ENCODE results near the gene SLC25A5.
"Not testable (repeated sequence)": the region's sequence is repeated elsewhere in the genome, so short reads cannot be mapped to it uniquely, and the experiment has no call there.

Gene SLC25A5

DNA sequence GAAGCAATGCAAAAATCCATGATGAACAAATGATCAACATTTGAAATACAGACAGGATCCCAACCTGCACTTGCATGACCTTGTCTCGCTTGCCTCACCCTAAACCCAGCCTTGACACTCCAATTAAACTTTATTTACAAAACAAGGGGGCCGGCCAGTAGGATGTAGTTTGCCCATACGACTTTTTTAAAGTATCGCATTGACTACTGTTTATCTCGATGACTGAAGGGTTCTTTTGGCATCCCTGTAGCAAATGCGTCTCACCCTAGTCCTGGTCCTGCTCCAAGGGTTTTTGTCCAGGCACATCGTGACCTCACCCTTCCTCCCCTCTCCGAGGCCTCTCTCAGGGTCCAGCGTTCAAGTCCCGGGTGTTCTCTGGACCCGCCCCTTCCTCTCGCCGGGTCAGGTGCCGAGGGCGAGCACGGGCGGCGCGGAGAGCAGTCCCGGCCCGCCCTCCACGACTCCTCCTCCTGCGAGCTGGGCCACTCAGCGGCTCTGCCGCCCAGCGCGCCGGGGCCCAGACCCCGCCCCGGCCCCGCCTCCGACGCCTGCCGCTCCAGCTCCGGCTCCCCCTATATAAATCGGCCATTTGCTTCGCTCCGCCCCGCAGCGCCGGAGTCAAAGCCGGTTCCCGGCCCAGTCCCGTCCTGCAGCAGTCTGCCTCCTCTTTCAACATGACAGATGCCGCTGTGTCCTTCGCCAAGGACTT, at the start of gene SLC25A5:
SLC25A5 (plus strand) TSS at position 603 of the 709 bp plus-strand sequence; CDS start at position 675, 72 bp downstream.
- peak; percentile 95 for DNase-seq

DNA sequence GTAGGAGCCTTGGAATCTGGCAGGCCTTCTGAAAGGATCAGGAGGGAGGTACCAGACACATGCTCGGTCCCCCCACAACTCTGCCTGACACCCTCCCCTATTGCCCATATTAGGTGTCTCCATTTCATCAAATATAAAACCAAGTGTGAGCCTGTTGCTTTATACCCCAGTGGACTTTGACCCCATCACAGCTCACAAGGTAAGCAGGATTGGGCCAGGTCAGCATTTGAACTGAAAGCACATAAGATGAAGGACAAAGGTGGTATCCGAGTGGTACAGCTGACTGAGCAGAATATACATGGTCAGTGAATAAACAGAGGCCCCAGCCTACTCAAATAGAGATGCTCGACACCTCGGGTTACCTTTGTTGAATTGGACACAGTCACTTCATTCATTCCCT, 49.1 kb upstream of the SLC25A5 start:
- peak; percentile 74 for DNase-seq

DNA sequence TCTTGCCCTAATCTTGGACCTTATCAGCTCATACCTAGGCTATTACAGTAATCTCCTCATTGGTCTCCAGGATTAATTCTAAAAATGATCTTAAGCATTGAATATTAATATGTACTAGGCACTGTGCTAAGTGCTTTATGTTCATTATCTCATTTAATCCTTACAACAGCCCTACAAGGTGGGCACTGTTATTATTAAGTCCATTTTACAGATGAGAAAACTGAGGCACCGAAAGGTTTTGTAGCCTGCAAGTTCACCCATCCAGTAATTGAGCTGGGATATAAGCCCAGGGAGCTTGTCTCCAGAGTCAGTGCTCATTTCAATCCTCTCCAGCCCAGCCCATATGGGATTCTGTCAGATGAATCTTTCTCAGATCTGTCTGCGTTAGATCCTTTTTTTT, 48.3 kb upstream of the SLC25A5 start:
- no peak for DNase-seq

DNA sequence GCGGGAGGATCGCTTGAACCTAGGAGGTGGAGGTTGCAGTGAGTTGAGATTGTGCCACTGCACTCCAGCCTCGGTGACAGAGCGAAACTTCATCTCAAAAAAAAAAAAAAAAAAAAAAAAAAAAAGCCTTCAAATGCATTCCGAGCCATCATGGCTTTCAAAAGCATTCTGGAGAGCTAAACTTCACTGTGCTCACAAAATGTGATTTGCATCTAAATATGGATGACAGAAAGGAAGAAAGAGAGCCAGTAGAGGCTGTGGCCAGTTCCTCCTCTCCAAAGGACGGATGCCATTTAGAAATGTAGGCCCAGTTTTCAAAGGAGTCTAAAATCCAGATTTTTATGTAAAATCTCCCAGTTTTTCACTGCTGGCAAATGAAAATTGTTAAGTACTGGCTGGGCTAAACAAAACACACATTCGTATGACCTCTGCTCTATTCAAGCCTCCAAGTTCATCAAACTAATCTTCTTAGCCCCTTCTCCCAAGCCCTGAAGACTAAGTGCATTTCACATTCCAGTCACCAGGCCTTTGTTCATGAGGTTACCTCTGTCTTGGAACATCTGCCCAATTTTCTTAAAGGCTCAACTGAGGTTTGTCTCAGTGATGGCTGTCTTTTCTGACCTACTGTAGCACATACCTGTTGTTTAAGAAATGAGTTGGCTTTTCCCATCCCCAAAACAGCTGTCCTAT, 47.1 kb upstream of the SLC25A5 start:
- DNase-seq, result no peak

DNA sequence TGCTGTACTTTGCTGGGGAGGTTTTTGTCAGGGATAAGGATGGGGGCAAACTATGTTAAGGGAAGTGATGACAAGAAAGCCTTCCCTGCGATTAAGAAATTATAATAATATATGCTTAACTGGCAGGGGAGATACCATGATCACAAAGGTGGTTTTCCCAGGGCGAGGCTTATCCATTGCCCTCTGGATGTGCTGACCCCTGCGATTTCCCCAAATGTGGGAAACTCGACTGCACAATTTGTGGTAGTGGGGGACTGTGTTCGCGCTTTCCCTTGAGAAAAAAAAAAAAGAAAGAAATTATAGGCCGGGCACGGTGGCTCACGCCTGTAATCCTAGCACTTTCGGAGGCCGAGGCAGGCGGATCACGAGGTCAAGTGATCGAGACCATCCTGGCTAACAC, 44.6 kb upstream of the SLC25A5 start:
- DNase-seq, result no peak

DNA sequence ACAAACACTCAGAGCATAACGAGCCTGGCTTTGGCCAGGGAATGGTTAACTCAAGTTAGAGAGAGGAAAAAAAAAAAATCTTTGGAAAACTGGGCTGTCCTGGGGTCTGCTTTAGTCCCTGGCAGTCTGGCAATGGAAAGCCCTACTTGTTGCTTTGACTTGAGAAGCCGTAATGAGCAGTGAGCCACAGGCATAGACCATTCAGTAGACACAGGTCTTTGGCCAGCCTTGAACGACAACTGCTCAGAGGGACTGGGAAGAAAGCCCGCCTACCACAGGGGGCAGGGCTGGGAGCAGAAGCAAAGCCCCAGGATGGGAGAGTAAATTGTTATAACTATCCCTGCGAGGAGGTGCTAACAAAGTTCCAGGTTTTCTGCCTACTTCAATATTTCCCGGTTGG, 43.2 kb upstream of the SLC25A5 start:
- DNase-seq, result no peak

DNA sequence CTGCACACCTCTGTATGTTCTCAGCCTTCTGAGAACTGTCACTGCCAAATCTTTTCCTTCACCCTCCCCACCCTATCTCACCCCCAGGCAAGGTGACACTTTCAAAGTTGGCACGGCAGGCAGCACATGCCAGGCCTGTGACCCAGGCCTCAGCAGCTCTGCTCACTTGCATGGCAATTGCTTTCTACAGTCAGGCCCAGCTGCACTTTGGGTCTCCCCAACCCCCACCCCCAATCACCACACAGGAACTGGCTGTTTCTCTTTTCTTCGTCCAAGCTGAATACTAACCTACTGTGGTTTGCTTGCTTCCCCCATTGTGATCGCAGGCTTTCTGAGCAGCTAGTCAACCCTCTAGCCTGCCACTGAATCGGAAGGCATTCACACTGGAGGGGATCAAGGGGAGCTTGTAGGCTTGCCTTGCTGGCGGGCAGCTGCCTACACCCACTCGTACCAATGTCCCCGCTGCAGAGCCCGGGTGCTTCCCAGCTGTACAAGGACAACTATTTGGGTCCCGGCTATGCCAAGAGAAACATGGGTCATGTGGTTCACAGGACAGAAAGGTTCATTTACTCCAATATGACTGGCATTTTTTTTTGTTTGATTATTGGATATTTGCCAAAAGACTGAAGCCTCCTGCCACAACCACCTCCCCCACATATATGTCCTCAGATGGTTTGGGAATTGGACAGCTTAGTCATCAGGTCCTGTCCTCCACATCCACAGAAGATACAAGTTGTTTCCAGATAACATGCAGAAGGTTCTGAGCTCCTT, 41.0 kb upstream of the SLC25A5 start:
- peak; percentile 9 for DNase-seq

DNA sequence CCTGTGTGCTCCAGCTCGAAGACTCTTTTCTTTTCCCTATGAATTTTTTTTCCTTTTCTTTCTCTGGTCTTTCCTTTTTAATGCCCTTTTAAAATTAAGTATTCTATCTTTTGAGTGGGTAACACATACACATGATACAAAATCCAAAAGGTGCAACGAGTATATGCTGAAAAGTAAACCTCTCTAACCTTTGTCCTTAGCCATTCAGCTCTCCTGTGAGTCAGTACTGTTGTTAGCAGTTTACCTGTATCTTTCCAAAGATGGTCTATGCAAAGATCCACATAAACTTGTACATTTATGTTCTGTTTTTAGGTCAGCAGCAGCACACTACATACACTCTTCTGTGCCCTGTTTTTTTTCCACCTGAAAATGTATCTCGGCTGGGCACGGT, 40.5 kb upstream of the SLC25A5 start:
- DNase-seq, result no peak

DNA sequence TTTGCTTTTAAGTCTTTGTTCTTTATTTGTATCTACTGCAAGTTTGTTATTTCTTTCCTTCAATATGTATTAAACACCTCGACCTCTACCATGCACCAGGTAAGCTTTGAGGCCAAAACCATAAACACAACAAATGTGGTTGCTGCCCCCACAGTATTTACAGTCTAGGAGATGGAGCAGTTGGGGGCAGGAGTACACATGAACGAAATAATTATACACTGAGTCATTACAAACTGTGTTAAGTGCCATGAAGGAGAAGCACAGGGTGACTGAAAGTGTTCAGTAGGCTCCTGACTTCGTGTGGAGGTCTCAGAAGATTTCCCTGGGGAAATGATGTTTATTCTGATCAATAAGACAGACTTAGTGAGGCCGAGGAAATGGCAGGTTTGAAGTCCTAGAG, 38.8 kb upstream of the SLC25A5 start:
- DNase-seq, result no peak

DNA sequence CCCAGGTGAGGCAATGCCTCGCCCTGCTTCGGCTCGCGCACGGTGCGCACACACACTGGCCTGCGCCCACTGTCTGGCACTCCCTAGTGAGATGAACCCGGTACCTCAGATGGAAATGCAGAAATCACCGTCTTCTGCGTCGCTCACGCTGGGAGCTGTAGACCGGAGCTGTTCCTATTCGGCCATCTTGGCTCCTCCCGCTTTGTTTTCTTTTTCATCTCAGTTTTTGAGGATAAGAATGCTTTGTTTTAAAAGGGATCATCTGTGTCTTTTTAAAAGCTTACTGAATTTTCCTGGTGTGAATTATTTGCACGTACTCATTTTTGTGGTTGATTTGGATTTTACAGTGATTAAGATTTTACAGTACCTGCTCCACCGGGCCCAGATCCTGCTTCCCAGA, 26.9 kb upstream of the SLC25A5 start:
- DNase-seq, result not testable (repeated sequence)

DNA sequence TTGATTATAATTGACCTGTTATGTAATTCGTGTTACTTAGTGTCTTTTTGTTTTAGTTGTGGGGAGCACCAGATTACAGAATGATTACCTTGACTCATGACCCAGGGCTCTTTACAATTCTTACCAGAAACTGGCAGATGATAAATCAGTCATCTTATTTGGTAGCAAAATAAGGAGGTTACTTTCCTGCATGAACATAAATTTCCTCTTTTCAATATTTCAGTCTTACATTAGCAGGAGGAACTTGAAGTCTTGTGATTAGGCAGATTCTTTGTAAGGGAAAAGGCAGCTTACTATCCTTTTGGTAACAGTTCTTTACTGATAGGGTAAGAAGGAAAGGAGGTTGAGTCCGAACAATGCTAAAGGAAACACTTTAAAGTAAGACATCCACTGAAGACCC, 26.0 kb upstream of the SLC25A5 start:
- DNase-seq, result no peak

DNA sequence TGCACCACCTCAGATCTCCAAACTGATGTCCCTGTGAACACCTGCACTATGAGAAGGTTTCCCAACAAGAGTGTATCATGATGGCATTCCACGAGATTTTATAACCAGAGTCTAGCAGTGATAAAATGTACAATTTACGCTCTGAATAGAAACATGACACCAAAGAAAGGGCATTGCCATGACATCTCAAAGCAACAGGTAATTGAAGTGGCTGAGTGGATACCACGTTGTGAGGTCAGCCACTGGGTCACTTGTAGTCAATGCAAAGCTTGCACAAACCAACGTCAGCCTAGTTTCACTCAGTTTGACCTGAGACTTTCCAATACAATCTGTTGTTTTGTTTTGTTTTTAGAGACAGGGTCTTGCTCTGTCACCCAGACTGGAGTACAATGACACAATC, 15.0 kb upstream of the SLC25A5 start:
- no peak for DNase-seq

DNA sequence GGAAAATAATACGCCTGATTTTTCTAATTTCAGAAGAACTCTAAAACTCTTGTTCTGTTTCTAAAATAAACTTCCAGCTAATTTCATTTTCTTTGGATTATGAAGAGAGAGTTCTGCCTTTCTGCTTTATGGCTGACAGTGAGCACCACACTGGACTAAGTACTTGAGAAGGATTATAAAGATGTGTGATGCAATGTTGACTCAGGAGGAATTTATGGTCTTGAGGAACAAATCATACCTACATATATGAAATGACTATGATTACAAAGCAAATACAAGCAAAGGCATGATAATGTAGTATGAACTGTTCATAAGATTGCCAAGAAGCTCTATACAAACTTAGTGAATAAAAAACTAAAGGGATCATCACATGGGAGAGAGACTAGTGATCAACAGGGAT, 13.0 kb upstream of the SLC25A5 start:
- peak; percentile 17 for DNase-seq

DNA sequence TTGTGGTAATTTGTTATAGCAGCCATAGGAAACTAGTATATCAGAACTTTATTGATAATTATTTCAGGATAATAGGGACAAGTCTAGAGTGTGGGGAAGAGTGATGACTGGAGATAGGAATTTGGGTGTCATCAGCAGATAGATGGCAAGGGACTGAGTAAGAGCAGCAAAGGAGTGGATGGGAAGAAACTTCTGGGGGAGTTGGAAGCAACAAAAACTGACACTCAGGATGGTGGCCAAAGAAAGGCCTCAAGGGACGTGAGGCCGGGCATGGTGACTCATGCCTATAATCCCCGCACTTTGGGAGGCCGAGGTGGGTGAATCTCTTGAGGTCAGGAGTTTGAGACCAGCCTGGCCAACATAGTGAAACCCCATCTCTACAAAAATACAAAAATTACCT, 9.1 kb upstream of the SLC25A5 start:
- no peak for DNase-seq

DNA sequence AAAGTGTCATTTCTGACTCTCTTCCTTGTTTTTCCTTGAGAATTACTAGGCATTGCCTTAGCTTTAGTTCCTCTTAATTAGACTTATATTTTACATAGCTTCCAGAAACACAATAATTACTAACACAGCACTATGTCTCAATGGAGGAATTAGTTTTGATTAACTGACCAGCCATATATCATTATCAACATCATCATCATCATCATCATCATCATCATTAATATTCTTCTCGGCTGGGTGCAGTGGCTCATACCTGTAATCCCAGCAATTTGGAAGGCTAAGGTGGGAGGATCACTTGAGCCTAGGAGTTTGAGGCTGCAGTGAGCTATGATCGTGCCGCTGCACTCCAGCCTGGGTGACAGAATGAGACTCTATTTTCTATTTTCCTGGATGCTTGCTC, 2.7 kb upstream of the SLC25A5 start:
- no peak for DNase-seq

DNA sequence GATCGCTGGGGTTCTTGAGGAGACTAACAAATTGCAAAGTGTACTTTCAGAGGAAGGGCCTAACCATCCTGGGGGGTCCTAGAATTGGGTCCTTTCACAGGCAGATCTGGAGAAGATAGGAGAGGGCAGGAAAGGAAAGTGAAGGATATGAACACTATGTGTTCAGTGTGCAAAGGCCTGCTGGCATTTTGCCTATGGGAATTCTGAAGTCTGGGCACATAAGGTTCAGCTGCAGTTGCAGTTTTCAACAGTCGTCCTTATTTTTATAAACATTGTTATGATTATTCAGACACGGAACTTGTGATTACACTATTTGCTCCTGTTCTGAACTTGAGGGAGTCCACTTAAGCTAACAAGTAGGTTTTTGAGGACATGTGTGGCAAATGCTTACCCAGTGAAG, 1.3 kb upstream of the SLC25A5 start:
- no peak for DNase-seq

DNA sequence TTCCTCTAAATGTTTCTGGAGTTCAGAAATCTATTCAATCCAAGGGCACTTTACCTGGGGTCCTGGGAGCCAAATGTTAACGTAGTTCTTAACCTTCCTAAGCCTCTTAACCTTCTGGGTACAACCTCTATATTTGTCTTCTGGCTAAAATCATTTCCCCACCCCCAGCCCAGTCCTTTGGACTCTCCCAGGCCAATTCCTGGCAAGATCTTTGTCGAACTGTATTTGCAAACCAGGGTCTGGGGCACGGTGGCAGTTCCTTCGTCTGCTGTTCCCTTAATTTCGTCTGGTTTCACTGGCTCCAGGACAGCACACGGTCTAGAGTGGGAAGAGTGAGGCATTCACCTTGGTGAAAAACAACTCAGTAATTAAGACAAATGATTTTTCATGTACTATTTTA, 811 bp upstream of the SLC25A5 start:
- DNase-seq, result no peak

DNA sequence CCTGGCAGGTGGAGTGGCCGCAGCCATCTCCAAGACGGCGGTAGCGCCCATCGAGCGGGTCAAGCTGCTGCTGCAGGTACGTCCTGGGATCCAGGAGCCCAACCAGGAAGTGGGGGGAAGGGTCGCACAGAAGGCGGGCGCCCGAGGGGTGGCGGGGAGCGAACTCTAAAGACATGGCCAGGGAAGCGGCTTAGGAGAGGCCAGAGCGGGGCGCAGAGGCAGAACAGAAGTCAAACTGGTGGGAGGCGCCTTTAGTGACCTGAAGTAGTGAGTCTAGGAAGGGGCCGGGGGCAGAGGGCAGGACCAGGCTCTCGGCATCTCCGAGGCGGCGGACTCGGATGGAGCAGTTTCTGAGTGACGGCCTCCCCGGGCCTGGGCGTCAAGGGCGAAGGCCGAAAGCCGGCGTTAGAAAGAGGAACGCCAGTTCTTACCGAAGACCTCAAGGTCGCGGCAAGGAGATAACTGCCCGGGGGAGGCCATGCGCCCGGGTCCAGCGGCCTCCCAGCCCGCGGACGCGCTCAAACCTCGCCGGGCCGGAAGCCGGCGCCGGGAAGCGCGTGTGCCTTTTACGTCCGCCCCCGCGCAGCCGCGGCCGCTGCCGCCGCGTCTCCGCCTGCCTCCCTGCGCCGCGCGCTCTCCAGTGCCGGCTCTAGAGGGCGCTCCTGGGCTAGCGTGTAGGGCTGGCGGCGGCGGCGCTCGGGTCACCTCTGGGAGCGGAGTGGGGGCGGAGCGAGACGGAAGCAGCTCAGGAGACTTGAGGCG, 488 bp downstream of the SLC25A5 start:
- DNase-seq, result peak; percentile 93

DNA sequence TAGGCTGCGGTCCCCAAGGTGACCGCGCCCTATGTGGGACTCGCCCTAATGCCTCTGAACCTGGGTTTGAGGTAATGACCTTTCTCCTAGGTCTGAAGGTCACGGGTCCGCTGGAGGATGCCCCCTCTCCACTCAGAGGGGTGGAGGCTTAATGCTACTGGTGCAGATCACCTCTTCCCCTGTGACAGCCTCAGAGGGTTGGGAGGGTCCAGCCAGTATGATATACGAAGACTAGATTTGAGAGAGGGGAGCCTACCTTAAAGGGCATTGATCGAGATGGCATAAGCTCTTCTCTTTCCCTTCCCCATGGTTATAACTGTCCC, 1.0 kb downstream of the SLC25A5 start:
- DNase-seq, result no peak

DNA sequence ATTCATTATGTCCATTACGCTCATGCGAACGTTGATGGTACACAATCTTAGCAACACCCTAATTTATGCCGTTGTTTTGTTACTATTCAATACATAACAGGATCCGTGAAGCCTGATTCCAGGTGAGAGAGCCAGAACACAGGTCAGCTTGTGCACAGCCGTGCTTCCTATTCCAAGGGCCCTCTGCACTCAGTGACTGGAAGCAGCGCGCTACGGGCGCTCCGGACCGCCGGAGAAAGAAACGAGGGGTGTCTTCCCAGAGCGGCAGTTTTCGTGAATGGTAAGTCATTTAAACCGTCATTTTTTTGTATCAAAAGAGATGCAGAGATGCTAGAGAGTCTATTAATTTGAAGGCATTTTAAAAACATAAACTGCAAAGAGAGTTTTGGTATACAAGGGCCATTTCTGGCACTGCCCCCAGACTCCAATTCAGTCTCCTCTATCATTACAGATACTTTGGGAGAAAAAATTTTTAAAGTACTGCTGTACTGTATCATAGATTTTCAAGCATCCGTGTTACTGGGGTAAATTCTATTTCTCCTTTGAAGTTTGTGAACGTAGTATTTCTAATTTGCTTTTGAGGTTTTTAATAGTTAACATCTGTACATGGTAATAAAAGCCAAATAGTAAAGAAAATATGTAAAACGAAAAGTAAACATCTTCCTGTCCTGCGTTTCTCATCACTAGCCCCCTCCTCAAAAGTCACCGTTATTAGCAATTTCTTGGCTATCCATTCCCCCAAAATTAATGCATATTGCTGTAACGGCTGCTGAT, 6.6 kb downstream of the SLC25A5 start:
- no peak for DNase-seq

DNA sequence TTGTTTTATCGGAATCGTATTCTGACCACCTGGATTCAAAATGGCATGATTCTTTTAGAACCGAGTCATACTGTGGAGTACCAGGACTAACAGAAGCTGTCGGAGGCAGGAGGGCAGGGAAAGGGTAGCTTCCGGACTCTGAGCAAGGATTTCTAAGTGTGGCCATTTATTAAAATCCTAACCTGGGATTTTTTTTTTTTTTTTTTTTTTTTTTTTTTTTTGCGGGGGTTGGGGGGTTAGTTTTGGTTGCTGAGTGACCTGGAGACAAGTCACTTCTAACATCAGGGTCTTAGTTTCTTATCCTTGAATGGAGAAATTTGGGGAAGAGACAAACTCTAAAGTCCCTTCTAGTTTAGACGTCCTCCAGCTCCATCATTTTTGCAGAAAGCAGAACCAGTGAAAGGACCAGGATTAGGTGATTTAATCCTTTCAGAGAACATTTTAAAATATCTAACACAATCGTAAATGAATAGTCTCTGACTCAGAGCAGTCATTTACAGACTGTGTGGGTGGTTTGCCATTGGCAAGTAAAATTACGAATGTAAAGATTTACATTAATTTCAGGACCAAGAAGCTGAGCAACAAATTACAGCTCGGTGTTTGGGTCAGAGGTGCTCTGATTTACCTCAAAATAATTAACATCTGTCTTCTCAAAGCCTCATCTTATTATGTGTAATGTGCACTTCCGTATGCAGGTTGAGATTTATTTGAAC, 7.3 kb downstream of the SLC25A5 start:
- no peak for DNase-seq

DNA sequence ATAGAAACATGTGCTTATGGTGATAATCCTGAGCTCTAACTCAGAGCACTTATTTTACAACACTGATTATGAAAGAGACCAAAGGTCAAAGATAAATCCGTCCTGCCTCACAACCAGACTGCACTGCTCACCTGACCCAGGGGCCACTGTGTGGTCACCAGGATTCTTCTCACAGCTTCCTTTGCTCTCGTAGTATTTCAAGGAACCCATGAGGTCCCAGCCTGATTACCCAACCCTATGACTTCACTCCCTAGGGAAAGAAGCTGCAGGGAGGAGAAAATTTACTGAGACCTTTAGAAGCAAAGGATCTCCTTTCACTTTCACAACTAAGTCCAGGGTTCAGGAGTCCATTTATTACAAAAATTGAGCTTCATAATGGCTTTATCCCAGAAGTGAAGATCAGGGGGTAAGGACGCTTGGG, 9.6 kb downstream of the SLC25A5 start:
- peak; percentile 26 for DNase-seq

All from DMS53 (cell line).